Measurements from ENCODE around the gene SLC2A1. TPM values are rescaled to one million over a fixed set of nuclear protein-coding genes. Genes with fewer than 3 reads are reported as not detected.

Gene SLC2A1
- total RNA-seq, 4 donors from 2014 or later, result 953 to 4,970 (median 3,437) TPM

GRCh38 chr1:42975561-42976225 lies 17.0 kb upstream of the SLC2A1 start:
- Histone ChIP-seq H3K27me3 (no peaks in the 10 kb centered on the region), H3K27ac (peak overlapping the region in 2 of 4 donors; percentile 42 to 79), H3K9me3 (no peaks in the 10 kb centered on the region), H3K4me1 (peaks cover 0 to 28% (median 0%) of the 10 kb centered on the region in 4 donors), H3K4me3 (no peak overlapping the region), H3K36me3 (no peaks in the 10 kb centered on the region)
- DNase-seq (ENCODE audit: low spot score in 2 of 2), result no peak
- 65% methylated on average over 4 of the region's 4 CpGs for WGBS, 2 donors
- no peak for TF ChIP-seq EP300 (IDR thresholded peaks at IDR 0.05)
- no peak for TF ChIP-seq CTCF (IDR thresholded peaks at IDR 0.05)
- TF ChIP-seq POLR2A (IDR thresholded peaks at IDR 0.05), result no peak

- no peaks in the 10 kb centered on the region for H3K27me3 ChIP-seq
- H3K36me3 ChIP-seq, result peaks cover 0 to 6% (median 0%) of the 10 kb centered on the region in 3 donors
- WGBS, 2 donors, result 60 to 63% methylated on average over 3 of the region's 3 CpGs
- no peak overlapping the region for H3K4me3 ChIP-seq
- DNase-seq (ENCODE audit: low spot score in 2 of 2), result peak; percentile 33 to 52
- no peaks in the 10 kb centered on the region for H3K9me3 ChIP-seq
- H3K27ac ChIP-seq, result peak overlapping the region in 2 of 4 donors; percentile 40 to 79
- H3K4me1 ChIP-seq, result peaks cover 0 to 28% (median 0%) of the 10 kb centered on the region in 4 donors
- TF ChIP-seq POLR2A (IDR thresholded peaks at IDR 0.05), result no peak
- peak; percentile 26 to 86 for TF ChIP-seq EP300 (IDR thresholded peaks at IDR 0.05)
Measured at GRCh38 chr1:42974767-42975437, 16.2 kb upstream of the SLC2A1 start.

GRCh38 chr1:42973799-42974198 lies 15.1 kb upstream of the SLC2A1 start:
- DNase-seq (ENCODE audit: low spot score in 2 of 2), result no peak
- Histone ChIP-seq H3K9me3 (no peaks in the 10 kb centered on the region), H3K4me1 (peaks cover 0 to 28% (median 0%) of the 10 kb centered on the region in 4 donors), H3K4me3 (no peak overlapping the region), H3K36me3 (peaks cover 0 to 6% (median 0%) of the 10 kb centered on the region in 3 donors), H3K27ac (peak overlapping the region in 1 of 4 donors; percentile 79), H3K27me3 (no peaks in the 10 kb centered on the region)
- 93 to 94% methylated on average over 3 of the region's 3 CpGs for WGBS, 2 donors
- no peak for TF ChIP-seq EP300 (IDR thresholded peaks at IDR 0.05)
- TF ChIP-seq CTCF (IDR thresholded peaks at IDR 0.05), result no peak
- no peak for TF ChIP-seq POLR2A (IDR thresholded peaks at IDR 0.05)

- TF ChIP-seq POLR2A (IDR thresholded peaks at IDR 0.05) (no peak), EP300 (IDR thresholded peaks at IDR 0.05) (no peak), CTCF (IDR thresholded peaks at IDR 0.05) (no peak)
- Histone ChIP-seq H3K27me3 (no peaks in the 10 kb centered on the region), H3K4me1 (peaks cover 0 to 28% (median 0%) of the 10 kb centered on the region in 4 donors), H3K9me3 (no peaks in the 10 kb centered on the region), H3K36me3 (peaks cover 0 to 6% (median 0%) of the 10 kb centered on the region in 3 donors), H3K27ac (peak overlapping the region in 1 of 4 donors; percentile 79), H3K4me3 (no peak overlapping the region)
- 58 to 69% methylated on average over 11 of the region's 11 CpGs for WGBS, 2 donors
- DNase-seq (ENCODE audit: low spot score in 2 of 2), result no peak
Measured at GRCh38 chr1:42973286-42973685, 14.6 kb upstream of the SLC2A1 start.

- TF ChIP-seq CTCF (IDR thresholded peaks at IDR 0.05), result no peak
- no peak for TF ChIP-seq POLR2A (IDR thresholded peaks at IDR 0.05)
- TF ChIP-seq EP300 (IDR thresholded peaks at IDR 0.05), result no peak
- Histone ChIP-seq H3K9me3 (no peaks in the 10 kb centered on the region), H3K27ac (peak overlapping the region in 1 of 4 donors; percentile 0), H3K4me1 (peaks cover 0 to 28% (median 0%) of the 10 kb centered on the region in 4 donors), H3K36me3 (peaks cover 0 to 6% (median 0%) of the 10 kb centered on the region in 3 donors), H3K4me3 (no peak overlapping the region), H3K27me3 (no peaks in the 10 kb centered on the region)
- WGBS, 2 donors, result 63 to 70% methylated on average over 4 of the region's 4 CpGs
- no peak for DNase-seq (ENCODE audit: low spot score in 2 of 2)
Measured at GRCh38 chr1:42971841-42972291, 13.2 kb upstream of the SLC2A1 start.

Measured in tibial nerve (tissue), 4 donors.